ENCODE measurements around the gene LIMCH1.
A peak's percentile ranks its signal among the peaks of the same experiment; 100 is the strongest.
"Not testable (repeated sequence)": the region's sequence is repeated elsewhere in the genome, so short reads cannot be mapped to it uniquely, and the experiment has no call there.

The LIMCH1 gene

DNA sequence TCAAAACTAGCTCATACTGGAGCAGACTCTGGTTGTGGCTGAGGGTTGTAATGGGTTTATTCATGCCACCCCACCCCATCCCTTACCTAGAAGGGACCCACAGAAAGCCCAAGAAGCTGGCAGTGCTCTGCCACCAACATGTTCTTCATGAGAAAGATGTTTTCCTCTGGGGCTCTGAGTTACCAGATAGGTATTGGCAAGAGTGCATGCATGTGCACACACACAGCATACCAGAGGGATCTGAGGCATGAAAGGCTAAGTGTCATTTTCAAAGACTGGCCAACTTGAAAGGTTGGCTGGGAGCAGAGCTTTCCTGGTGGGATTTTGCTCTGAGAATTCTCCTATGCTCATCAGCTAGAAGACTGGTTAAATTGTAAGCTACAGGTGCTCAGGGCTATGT lies 145.4 kb downstream of the LIMCH1 start:
- DNase-seq (ENCODE audit: low spot score), result no peak

GRCh38 chr4:41686893-41687292 lies 148.9 kb downstream of the LIMCH1 start:
- no peak for DNase-seq (ENCODE audit: low spot score)

DNA sequence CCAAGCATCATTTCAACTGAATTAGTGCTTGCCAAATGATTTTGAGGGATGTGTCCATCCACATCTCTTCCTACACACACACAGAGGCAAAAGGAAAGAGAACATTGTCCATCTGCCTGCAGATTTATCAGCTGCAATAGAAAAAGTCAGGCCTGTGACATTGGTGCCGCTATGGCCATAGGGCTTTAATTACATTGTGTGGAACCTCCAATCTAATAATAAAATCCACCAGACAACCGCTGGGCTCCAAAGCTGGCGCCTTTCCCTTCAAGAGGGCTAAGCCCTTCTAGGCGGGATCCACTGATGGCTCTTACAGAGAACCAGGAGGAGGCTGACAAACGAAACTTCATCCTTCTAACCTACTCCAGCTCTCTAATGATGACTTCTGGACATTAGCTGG lies 150.0 kb downstream of the LIMCH1 start:
- DNase-seq (ENCODE audit: low spot score), result no peak

- DNase-seq (ENCODE audit: low spot score), result peak; percentile 67
Measured at GRCh38 chr4:41692717-41693345, 154.9 kb downstream of the LIMCH1 start.

- DNase-seq (ENCODE audit: low spot score), result peak; percentile 9
Measured at GRCh38 chr4:41693629-41694028, 155.7 kb downstream of the LIMCH1 start.

DNA sequence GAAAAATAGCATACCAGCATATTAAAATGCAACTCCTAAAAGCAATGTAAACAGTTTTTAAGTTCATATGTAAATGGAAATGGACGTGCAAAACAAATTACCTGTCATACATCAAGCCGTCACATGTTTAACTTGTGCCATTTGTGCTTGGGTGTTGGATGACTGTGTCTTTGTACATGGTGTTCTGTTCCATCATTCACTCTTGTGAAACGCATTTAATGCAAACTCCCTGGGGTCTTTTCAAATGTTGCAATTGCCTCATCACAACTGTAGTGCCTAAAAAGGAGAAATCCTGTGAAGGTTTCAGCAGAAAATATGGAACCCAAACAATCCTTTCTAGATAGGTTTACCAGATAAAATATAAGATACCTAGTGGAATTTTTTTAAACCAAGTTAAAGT lies 158.2 kb downstream of the LIMCH1 start:
- DNase-seq (ENCODE audit: low spot score), result no peak

- no peak for DNase-seq (ENCODE audit: low spot score)
Measured at GRCh38 chr4:41696763-41697162, 158.8 kb downstream of the LIMCH1 start.

DNA sequence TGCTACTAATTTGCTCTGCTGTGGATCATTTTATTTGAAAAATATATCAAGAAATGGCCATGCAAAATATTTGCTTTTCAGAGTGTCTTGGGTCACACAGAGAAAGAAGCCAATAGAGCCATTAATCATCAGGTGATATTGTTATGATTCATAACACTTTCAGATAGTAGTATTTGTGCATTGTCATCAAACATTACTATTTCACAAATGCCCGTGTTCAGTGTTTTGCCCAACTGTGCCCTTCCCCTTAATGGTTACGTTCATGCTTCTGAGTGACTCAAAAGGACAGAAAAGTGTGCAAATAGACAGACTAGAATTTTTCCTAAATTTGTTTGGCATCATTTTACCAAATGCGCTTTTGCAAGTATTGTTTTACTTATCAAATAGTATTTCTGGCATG lies 164.0 kb downstream of the LIMCH1 start:
- DNase-seq (ENCODE audit: low spot score), result no peak

DNA sequence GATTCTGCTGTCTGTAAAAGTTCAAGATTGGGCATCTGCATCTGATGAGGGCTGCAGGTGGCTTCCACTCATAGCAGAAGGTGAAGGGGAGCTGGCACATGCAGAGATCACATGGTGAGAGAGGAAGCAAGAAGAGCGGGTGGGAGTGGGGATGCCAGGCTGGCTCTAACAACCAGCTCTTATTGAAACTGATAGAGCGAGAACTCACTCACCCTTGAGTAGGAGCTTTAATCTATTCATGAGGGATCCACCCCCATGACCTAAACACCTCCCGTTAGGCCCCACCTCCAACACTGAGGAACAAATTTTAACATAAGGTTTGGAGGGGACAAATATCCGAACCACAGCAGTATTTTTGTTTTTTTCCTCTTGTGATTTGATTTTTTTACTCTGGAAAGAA lies 164.8 kb downstream of the LIMCH1 start:
- no peak for DNase-seq (ENCODE audit: low spot score)

GRCh38 chr4:41703785-41704184 lies 165.8 kb downstream of the LIMCH1 start:
- DNase-seq (ENCODE audit: low spot score), result no peak

DNA sequence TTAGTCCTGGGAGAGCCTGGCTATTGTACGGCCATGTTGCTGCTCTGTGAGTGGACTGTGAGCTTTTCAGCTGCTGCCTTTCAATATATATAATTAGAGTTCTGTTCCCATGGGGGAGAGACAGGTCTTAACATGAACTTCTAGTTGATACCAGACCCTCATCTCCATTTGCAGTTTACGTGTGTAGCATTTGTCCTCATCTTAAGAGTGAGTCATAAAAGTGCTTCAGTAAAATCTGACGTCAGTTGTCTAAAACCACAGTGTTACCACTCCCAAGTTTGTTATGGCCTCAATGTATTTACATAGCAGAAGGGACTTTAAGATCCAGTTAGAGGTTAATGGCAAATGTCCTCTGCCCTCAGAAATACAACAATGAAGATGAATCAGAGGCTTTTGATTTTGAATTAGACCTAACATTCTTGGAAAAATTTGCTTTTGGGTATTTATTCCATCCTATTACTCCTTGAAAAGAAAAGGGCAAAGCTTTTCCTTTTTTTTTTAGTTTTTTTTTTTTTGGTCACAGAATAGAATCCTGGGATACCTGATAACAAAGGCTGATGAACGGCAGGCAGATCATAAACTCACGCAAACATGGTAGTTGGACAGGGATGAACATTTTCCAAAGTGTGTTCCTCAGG lies 172.0 kb downstream of the LIMCH1 start:
- peak; percentile 24 for DNase-seq (ENCODE audit: low spot score)

DNA sequence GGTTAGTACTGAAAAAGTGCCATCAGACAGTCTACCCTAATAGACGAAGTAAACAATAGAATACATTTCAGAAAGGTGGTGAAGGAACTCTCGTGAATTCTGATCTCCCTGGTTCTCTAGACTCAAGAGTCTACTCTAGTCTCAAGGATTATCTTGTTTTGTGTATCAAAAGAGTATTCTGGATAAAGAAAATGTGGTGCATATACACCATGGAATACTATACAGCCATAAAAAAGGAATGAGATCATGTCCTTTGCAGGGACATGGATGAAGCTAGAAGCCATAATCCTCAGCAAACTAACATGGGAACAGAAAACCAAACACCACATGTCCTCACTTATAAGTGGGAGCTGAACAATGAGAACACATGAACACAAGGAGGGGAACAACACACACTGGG lies 173.7 kb downstream of the LIMCH1 start:
- not testable (repeated sequence) for DNase-seq (ENCODE audit: low spot score)

DNA sequence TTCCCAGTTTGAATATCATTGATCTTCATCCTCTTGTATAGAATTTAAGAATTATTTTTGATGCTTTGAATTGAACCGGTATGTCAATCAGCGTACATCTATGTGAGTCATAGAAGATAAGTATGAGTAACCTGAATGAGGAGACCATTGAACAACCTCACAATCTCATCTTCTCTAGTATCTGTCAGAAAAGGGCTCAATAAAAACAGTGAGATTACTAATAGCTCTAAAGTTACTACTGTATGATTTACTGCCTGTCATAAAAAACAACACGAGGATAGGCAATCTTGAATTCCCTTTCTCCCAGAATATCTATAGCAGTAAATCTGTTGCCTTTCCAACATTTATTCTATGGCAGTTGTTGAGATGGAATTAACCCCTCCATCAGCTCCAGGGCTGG lies 174.5 kb downstream of the LIMCH1 start:
- DNase-seq (ENCODE audit: low spot score), result no peak

DNA sequence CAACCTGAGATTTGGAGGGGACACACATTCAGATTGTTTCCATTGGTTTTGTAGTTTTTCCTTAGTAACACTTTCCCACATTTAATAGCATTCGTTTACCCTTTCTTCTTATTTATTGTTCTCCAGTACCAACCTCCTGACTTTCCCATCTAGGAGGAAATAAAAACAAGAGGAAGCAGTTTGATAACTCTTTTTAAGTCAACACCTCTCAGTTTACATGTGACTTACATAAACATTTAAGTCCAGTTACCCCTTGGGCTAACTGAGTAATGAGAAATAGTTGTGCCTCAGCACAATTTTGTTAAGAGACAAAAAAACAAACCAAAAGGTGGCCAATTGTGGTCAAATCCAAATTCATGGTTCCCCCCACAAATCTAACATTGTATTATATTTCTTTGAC lies 175.8 kb downstream of the LIMCH1 start:
- DNase-seq (ENCODE audit: low spot score), result no peak

DNA sequence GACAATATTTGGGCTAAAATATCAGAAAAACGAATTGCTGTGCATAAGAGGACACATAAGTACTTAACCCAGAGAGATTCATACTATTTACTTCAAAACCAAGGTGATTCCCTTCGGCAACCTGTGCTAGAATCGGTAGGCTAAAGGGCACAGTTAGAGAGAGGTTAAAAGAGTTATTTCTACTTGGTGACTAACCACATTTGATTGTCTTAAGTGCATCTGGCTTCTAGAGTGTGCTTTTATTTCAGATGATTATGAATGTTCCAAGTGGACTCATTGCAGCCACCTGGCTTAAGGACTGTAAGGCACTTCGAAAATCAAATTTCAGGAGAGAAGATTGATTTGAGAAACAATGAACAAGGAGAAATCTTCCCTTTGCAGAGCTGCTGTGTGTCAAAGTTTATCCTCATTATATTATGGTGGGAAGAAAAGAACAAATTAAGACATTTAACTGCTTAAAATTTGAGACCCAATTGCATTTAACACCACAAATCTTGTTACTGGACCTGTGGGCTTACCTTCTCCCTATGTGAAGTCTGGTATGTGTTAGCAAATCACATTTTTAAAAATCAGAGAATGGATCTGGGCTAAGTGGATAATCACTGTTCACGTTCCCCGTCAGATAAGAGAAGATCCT lies 176.5 kb downstream of the LIMCH1 start:
- DNase-seq (ENCODE audit: low spot score), result no peak

DNA sequence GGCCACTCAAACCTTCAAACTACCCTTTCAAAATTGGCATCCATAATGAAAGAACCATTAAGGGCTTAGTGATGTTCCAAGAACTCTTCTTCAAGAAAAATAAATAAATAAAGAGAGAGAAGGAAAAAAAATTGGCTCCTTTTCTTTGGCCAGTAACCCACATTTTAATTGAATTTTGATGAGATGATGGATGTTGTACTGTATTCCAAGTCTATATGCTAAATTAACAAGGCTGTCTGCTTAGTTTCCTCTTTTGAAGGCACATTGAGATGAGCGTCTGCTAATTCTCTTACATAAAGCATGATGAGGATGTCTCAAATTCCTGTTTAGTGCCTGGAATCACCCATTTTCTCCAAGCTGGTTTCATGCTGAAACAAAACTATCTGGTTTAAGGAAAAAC lies 177.2 kb downstream of the LIMCH1 start:
- no peak for DNase-seq (ENCODE audit: low spot score)

DNA sequence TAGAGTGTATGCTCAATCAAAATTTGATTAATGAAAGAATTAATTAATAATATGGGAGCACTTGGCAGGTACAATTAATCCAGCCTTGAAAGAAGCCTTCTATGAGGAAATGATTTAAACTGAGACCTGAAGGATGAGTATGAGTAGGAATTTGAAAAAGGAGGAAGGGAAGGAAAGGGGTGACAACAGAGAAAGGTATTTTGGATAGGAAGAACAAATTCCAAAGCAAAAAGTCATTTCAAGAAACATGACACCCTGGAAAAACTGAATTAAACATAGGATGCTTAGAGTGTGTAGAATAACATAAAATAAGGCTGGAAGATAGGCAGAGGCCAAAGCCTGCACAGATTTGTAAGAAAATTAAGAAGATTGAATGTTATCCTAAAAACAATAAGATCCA lies 180.9 kb downstream of the LIMCH1 start:
- no peak for DNase-seq (ENCODE audit: low spot score)

DNA sequence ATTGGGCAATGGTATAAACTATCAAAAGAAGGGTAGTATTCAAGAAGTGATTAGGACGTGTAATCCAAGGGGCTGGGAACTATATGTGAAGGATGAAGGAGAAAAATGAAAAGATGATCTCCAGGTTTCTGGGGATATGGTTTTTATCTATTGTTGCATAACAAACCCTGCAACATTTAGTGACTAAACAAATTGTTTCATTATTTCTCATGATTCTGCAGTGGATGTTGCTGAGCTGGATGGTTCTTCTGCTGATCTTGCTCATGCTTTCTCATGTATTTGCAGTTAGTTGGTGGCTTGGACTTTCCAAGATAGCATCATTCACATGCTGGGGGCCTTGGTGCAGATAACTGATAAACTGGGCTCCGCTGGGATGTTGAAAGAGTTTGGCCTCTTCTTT lies 181.5 kb downstream of the LIMCH1 start:
- DNase-seq (ENCODE audit: low spot score), result no peak

GRCh38 chr4:41722181-41722580 lies 184.2 kb downstream of the LIMCH1 start:
- DNase-seq (ENCODE audit: low spot score), result no peak

- no peak for DNase-seq (ENCODE audit: low spot score)
Measured at GRCh38 chr4:41723286-41723685, 185.3 kb downstream of the LIMCH1 start.

DNA sequence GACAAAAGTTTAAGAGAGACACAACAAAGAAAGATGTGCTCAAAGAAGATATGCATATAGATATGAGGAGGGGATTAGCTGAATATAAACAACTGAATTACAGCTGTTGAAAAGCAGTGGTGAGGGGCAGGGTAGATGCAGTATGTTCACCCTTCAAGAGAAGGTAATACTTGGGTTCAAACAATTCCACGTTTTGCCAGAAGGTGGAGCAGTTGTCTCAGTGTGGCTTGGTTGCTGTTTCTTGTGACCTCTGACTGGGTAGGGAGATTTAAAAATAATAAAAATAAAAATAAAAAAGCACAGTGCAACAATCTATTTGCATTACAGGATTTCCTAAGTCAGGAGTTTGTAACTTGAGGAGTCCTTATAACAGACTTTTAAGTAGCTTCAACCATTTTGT lies 187.3 kb downstream of the LIMCH1 start:
- no peak for DNase-seq (ENCODE audit: low spot score)

DNA sequence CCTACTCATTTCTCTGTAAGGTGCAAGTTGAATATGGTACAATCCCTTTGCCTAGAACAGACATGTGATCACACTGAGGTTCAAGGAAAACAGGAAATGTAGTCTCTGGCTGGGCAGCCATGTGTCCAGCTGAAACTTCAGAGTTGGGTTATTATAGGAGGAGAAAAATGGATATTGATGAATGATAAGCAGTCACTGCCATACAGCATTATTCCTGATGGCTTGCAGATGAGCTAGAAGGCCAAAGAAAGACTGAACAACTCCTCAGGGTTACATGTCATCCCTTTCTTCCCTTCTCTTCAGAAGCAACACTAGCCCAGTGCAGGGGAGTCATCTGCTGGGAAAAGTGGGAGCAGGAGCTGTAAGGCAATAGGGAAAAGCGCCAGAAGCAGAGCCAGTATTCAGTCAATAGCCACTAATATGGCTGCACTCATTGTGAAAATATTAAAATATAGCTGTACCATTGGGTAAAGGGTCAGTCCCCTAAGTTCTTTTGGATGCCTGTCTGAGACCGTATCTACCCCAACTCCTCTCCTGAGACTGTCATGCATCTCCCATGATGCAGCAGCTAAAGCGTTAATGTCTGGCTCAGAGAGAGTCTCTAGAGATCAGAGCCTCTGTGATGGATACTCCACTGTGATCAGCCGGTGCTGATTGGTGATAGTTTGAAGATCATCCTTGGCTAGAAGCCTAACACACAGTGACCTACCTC lies 190.1 kb downstream of the LIMCH1 start:
- no peak for DNase-seq (ENCODE audit: low spot score)

- DNase-seq (ENCODE audit: low spot score), result no peak
Measured at GRCh38 chr4:41728573-41728913, 190.6 kb downstream of the LIMCH1 start.

All from AG08396 (cell line).